Stimulated activated naive CD8-positive, alpha-beta T cell treated with anti-CD3 and anti-CD28 coated beads, Interleukin-15, Interleukin-2, amounts not matched to agents 100 ng/mL and 50 ng/mL, for 24 hours (primary cell): ENCODE measurements around the gene STMN3.

ENCODE experiments used
- H3K27ac Mint-ChIP-seq: one replicate; pipeline ENCODE4 v1.8.0; 2021; ENCODE audit warnings: mild to moderate bottlenecking, mixed read lengths
- H3K27me3 Mint-ChIP-seq: one replicate; pipeline ENCODE4 v1.8.0; 2021; ENCODE audit warnings: mixed read lengths
- H3K36me3 Mint-ChIP-seq: one replicate; pipeline ENCODE4 v1.8.0; 2021; ENCODE audit warnings: low read depth, mixed read lengths
- H3K4me1 Mint-ChIP-seq: one replicate; pipeline ENCODE4 v1.8.0; 2021; ENCODE audit warnings: low read depth, mixed read lengths
- H3K4me3 Mint-ChIP-seq: one replicate; pipeline ENCODE4 v1.8.0; 2021; ENCODE audit warnings: mild to moderate bottlenecking, mixed read lengths
- H3K9me3 Mint-ChIP-seq: one replicate; pipeline ENCODE4 v1.8.0; 2021; ENCODE audit warnings: mixed read lengths

STMN3 gene

GRCh38 chr20:63686492-63687321 is 33.5 kb upstream of the STMN3 start:
- H3K36me3 Mint-ChIP-seq = peaks cover 5% of the 10 kb centered on the region
- no peak overlapping the region for H3K27ac Mint-ChIP-seq
- H3K4me1 Mint-ChIP-seq = peaks cover 8% of the 10 kb centered on the region
- no peaks in the 10 kb centered on the region for H3K27me3 Mint-ChIP-seq
- no peak overlapping the region for H3K4me3 Mint-ChIP-seq
- no peaks in the 10 kb centered on the region for H3K9me3 Mint-ChIP-seq

DNA sequence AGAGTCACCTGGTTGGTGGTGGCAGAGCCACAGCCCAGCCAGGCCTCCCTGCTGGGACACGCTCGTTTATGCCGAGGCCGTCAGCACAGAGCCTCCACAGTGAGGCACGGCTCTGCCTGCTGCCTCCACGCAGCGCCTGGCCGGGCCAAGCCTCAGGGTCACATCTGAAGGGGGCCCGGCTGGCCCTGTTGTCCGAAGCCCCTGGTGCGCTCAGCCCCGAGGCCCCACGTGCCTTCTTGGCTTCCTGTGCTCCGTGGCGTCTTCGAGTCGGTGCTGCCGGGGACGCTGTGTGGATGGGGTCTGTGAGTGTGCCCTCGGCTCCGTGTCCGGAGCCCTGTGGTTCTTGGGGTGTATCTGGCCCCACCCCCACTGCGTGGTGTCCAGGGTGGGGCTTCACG is 32.9 kb upstream of the STMN3 start:
- H3K27me3 Mint-ChIP-seq = no peaks in the 10 kb centered on the region
- H3K4me3 Mint-ChIP-seq = no peak overlapping the region
- H3K36me3 Mint-ChIP-seq = peaks cover 5% of the 10 kb centered on the region
- peaks cover 8% of the 10 kb centered on the region for H3K4me1 Mint-ChIP-seq
- no peak overlapping the region for H3K27ac Mint-ChIP-seq
- H3K9me3 Mint-ChIP-seq = no peaks in the 10 kb centered on the region

GRCh38 chr20:63685269-63686026 is 32.2 kb upstream of the STMN3 start:
- H3K36me3 Mint-ChIP-seq = peaks cover 5% of the 10 kb centered on the region
- H3K27me3 Mint-ChIP-seq = no peaks in the 10 kb centered on the region
- no peak overlapping the region for H3K4me3 Mint-ChIP-seq
- H3K4me1 Mint-ChIP-seq = peaks cover 8% of the 10 kb centered on the region
- H3K9me3 Mint-ChIP-seq = no peaks in the 10 kb centered on the region
- H3K27ac Mint-ChIP-seq = no peak overlapping the region

- no peaks in the 10 kb centered on the region for H3K9me3 Mint-ChIP-seq
- no peaks in the 10 kb centered on the region for H3K27me3 Mint-ChIP-seq
- H3K27ac Mint-ChIP-seq = no peak overlapping the region
- H3K4me1 Mint-ChIP-seq = peaks cover 8% of the 10 kb centered on the region
- H3K4me3 Mint-ChIP-seq = no peak overlapping the region
- peaks cover 12% of the 10 kb centered on the region for H3K36me3 Mint-ChIP-seq
Measured at GRCh38 chr20:63682384-63683139, 29.3 kb upstream of the STMN3 start.

GRCh38 chr20:63681609-63682142 is 28.5 kb upstream of the STMN3 start:
- no peaks in the 10 kb centered on the region for H3K9me3 Mint-ChIP-seq
- H3K27ac Mint-ChIP-seq = no peak overlapping the region
- peaks cover 19% of the 10 kb centered on the region for H3K36me3 Mint-ChIP-seq
- H3K27me3 Mint-ChIP-seq = no peaks in the 10 kb centered on the region
- H3K4me3 Mint-ChIP-seq = no peak overlapping the region
- peaks cover 5% of the 10 kb centered on the region for H3K4me1 Mint-ChIP-seq

- Mint-ChIP-seq H3K4me3 (no peak overlapping the region), H3K27me3 (no peaks in the 10 kb centered on the region), H3K9me3 (no peaks in the 10 kb centered on the region), H3K36me3 (peaks cover 19% of the 10 kb centered on the region), H3K4me1 (no peaks in the 10 kb centered on the region), H3K27ac (no peak overlapping the region)
Measured at GRCh38 chr20:63680857-63681608, 27.8 kb upstream of the STMN3 start.

- no peaks in the 10 kb centered on the region for H3K27me3 Mint-ChIP-seq
- H3K27ac Mint-ChIP-seq = no peak overlapping the region
- no peaks in the 10 kb centered on the region for H3K4me1 Mint-ChIP-seq
- H3K4me3 Mint-ChIP-seq = no peak overlapping the region
- peaks cover 19% of the 10 kb centered on the region for H3K36me3 Mint-ChIP-seq
- no peaks in the 10 kb centered on the region for H3K9me3 Mint-ChIP-seq
Measured at GRCh38 chr20:63680427-63680826, 27.2 kb upstream of the STMN3 start.

DNA sequence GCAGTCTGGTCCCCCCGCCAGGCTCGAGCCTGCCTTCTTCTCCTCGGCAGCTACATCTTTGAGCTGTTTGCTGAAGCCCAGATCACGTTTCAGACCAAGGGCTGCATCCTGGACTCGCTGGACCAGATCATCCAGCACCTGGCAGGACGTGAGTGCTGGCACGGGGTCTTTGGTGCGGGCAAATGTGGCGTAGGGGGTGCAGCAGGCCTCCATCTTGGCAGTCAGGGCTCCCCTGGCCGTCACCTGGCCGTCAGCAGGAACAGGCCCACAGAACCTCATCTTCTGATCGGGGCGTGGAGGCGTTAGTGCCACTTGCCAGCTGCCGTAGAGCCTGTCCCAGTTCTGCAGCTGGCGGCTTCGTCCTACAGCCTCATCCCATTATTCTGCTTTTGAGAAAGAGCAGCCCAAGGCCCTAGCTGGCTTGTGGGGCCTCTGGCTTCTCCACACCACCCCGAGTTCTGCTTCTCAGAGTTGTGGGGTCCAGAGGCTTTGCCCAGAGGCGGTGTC is 26.6 kb upstream of the STMN3 start:
- Mint-ChIP-seq H3K9me3 (no peaks in the 10 kb centered on the region), H3K4me1 (no peaks in the 10 kb centered on the region), H3K27me3 (no peaks in the 10 kb centered on the region), H3K36me3 (peaks cover 22% of the 10 kb centered on the region), H3K4me3 (no peak overlapping the region), H3K27ac (no peak overlapping the region)

DNA sequence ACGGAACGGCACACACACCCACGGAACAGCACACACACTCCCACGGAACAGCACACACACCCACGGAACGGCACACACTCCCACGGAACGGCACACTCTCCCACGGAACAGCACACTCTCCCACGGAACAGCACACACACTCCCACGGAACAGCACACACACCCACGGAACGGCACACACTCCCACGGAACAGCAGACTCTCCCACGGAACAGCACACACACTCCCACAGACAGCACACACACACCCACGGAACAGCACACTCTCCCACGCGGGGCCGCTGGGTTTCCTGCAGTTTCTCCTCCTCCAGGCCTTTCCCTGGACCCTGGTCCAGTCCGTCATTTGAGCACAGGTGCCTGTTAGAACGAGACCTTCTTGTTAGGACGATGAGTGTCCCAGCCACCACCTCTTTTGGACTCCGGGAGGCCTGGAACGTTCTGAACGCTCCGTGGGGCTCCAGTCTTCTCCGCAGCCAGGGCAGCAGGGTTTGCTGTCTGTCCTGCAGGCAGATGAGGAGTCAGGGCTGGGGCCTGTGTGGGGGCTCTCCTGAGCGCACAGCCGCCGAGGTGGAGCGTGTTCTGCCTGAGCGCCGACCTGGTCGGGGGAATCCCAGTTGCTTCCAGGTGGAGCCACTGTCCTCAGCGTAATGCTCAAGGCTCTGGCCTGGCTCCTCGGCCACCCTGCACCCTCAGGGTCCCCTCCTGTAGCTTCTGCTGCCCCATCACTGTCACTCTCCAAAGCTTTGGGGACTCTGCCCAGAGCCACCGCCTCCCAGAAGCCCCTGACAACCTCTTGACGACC is 25.6 kb upstream of the STMN3 start:
- peaks cover 25% of the 10 kb centered on the region for H3K36me3 Mint-ChIP-seq
- H3K27ac Mint-ChIP-seq = no peak overlapping the region
- no peaks in the 10 kb centered on the region for H3K9me3 Mint-ChIP-seq
- no peaks in the 10 kb centered on the region for H3K27me3 Mint-ChIP-seq
- no peaks in the 10 kb centered on the region for H3K4me1 Mint-ChIP-seq
- no peak overlapping the region for H3K4me3 Mint-ChIP-seq

DNA sequence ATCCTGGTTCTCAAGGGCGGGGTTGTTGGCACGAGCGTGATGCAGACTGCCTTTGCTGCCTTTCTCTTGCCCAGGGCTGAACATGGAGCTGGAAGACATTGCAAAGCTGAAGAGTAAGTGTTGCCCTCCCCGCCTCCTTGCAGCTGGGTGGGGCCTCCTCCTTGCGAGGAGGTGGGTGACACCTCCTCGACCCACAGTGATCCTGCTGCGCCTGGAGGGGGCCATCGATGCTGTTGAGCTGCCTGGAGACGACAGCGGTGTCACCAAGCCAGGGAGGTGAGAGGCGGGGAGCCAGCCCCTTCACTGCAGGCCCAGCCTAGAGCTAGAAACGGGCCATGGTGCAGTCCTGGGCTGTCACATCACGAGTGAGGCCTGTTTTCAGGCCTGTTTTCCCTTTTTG is 24.8 kb upstream of the STMN3 start:
- Mint-ChIP-seq H3K36me3 (peaks cover 24% of the 10 kb centered on the region), H3K4me3 (no peak overlapping the region), H3K4me1 (no peaks in the 10 kb centered on the region), H3K27me3 (no peaks in the 10 kb centered on the region), H3K27ac (no peak overlapping the region), H3K9me3 (no peaks in the 10 kb centered on the region)

- Mint-ChIP-seq H3K27ac (no peak overlapping the region), H3K4me1 (no peaks in the 10 kb centered on the region), H3K4me3 (no peak overlapping the region), H3K9me3 (no peaks in the 10 kb centered on the region), H3K27me3 (no peaks in the 10 kb centered on the region), H3K36me3 (peaks cover 28% of the 10 kb centered on the region)
Measured at GRCh38 chr20:63675681-63676368, 22.6 kb upstream of the STMN3 start.

- no peaks in the 10 kb centered on the region for H3K27me3 Mint-ChIP-seq
- no peaks in the 10 kb centered on the region for H3K4me1 Mint-ChIP-seq
- H3K36me3 Mint-ChIP-seq = peaks cover 33% of the 10 kb centered on the region
- no peak overlapping the region for H3K27ac Mint-ChIP-seq
- no peaks in the 10 kb centered on the region for H3K9me3 Mint-ChIP-seq
- H3K4me3 Mint-ChIP-seq = no peak overlapping the region
Measured at GRCh38 chr20:63673951-63674350, 20.7 kb upstream of the STMN3 start.

DNA sequence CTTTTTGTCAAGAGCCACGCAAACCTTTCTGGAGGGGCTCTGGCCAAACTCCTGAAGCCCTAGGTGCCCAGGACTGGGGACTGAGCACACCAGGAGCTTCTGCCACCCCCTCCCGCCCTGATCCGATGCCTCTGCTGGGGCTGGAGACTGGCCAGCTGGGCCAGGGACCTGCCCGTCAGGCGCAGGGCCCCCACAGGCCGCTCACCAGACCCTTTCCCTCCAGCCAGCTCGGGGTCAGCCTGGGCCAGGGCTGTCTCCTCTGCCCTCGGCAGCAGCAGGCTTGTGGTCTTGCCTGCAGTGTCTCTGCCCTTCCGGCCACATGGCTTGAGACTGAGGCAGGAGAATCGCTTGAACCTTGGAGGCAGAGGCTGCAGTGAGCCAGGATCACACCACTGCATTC is 19.4 kb upstream of the STMN3 start:
- peaks cover 37% of the 10 kb centered on the region for H3K36me3 Mint-ChIP-seq
- no peak overlapping the region for H3K27ac Mint-ChIP-seq
- H3K4me1 Mint-ChIP-seq = no peaks in the 10 kb centered on the region
- H3K9me3 Mint-ChIP-seq = no peaks in the 10 kb centered on the region
- H3K4me3 Mint-ChIP-seq = no peak overlapping the region
- H3K27me3 Mint-ChIP-seq = no peaks in the 10 kb centered on the region
